Head of caudate nucleus (tissue), 42 donors: Measurements from ENCODE around the gene PAPSS1.
"Not testable (repeated sequence)": the region's sequence is repeated elsewhere in the genome, so short reads cannot be mapped to it uniquely, and the experiment has no call there.

Experiments used
- DNase-seq, 42 donors: peaks; one replicate each; pipeline versions ENCODE4 v3.0.0 to v3.0.0-alpha.2; 2020 to 2021; ENCODE audit warnings: mixed read lengths in 7 of 42
- intact Hi-C: fragments of 100-400 bp; cut with DNase I; formaldehyde crosslinking; loops from one replicate; pipeline ENCODE4 v1.15.0; 2022

Gene PAPSS1

DNA sequence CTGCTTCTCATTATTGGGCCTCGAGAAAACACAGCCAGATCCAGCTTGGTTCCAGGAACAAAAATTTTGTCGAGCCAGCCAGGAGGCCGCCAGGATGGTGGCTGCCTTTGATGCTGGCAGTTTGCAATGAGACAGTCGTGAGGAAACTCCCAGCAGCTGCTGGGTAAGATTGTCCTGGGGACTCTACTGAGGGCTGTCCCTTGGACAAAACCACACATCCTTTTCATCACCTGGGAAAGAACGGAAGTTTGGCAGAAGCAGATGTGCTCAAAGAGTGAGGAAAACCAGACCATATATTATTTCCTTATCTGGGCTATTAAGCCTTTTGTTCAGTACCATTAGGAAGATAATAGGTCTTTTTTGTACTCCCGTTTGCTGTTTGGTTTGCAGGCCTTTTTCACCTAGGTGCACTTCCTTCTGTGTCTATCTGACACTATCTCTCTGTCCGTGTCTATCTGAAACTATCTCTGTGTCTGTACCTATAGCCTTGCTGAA is 13.4 kb upstream of the PAPSS1 start:
- intact Hi-C loops: no loop called here
- no peak for DNase-seq

DNA sequence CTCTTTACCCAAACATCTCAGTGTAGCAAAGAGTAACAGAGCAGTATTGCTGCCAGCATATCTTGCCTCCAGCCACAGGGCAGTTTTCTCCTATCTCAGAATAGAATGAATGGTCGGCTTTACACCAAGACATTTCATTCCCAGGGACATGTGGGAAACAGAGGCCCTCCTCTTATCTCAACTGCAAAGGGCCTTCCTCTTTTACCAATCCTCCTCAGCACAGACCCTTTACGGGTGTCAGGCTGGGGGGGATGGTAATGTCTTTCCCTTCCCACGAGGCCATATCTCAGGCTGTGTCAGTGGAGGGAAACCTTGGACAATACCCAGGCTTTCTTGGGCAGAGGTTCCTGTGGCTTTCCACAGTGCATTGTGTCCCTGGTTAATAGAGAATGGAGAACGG is 9.0 kb upstream of the PAPSS1 start:
- intact Hi-C loops, DNase-seq: not testable (repeated sequence)

DNA sequence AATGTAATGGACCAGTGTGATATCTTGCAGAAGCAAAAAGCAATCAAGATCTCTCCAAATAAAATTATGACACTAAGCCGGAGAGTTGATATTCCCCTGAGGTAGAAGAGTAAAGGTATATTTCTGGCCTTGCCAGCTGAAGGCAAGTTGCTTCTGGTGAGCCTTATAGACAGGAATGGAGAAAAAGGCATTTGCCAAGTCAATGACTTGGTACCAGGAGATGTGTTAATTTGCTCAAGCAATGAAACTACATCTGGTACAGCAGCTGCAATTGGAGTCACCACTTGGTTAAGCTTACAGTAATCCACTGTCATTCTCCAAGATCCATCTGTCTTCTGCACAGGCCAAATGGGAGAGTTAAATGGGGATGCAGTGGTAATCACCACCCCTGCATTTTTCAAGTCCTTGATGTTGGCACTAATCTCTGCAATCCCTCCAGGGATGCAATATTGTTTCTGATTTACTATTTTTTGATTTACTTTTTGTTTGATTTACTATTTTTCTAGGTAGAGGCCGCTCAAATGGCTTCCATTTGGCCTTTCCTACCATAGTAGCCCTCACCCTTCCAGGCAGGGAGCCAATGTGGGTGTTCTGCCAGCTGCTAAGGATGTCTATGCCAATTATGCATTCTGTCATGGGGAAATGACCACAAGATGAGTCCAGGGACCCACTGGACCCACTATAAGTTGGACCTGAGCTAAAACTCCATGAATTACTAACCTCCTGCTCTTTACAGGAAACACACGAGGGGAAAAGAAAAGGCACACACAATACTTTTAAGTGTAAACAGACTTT is 6.3 kb upstream of the PAPSS1 start:
- DNase-seq, intact Hi-C loops: not testable (repeated sequence)

DNA sequence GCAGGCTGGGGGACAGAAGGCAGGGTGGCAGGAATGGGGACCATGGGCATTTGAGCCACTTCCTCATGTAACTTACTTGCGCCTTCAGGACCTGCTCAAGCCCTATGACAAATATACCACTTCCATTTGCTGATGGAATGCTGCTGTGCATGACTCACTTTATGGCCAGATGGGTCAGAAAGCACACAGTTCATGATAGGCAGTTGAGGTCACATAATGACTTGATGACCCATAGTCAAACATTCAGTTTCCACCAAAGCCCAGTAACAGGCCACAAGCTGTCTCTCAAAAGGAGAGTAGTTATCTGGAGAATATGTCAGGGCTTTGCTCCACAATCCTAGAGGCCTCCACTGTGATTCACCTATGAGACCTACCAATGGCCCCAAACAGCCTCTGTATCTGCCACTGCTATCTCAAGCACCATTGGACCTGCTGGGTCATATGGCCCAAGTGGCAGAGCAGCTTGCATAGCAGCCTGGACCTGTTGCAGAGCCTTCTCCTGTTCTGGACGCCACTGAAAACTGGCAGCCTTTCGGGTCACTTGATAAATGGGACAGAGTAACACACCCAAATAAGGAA is 5.3 kb upstream of the PAPSS1 start:
- intact Hi-C loops: no loop called here
- DNase-seq: no peak

DNA sequence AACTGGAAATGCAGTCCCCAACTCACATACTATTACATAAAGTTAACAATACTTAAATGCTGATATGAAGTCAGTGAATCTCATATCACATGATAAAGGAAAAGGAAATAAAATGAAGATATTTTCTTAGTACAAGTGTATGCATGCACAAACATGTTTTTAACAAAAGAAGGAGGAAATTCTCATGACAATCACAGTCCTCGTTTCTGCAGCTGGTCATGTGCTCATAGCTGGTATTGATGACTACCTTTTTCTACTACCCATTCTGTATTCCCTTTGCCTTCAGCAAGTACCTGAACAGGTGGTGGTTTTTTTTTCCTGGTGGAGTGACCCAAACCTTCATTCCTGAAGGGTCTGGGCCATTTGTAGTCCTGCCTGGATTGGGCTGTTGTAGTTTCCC is 3.3 kb upstream of the PAPSS1 start:
- DNase-seq, intact Hi-C loops: not testable (repeated sequence)

DNA sequence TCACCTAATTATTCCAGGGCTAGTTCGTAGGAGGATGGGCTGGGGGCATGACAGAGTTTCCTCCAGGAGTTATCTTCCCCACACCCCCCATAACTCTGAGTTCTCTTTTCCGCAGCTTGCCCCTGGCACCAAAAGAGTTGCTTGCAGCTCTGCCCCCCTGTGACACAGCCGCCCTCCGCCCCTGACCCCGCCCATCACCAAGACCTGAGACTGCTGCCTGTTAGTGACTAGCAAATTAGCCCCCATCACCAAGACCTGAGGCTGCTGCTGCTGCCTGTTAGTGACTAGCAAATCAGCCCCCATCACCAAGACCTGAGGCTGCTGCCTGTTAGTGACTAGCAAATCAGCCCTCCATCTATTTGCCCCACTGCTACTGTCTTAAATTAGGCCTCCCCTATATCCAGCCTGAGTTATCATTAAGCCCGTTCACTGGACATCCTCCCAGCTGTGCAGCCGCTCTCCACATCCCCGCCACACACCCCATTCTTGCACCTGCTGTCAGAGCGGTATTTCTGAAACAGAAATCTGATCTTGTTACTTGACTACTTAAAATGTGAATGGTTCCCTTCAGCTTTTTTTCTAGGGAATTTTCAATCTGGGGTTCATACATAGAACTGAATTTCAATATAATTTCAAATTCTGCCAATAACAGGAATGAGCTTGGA is 1.5 kb upstream of the PAPSS1 start:
- intact Hi-C loops: no loop called here
- DNase-seq: peak in 21 of 42 donors; percentile 3 to 49 (median 21)

DNA sequence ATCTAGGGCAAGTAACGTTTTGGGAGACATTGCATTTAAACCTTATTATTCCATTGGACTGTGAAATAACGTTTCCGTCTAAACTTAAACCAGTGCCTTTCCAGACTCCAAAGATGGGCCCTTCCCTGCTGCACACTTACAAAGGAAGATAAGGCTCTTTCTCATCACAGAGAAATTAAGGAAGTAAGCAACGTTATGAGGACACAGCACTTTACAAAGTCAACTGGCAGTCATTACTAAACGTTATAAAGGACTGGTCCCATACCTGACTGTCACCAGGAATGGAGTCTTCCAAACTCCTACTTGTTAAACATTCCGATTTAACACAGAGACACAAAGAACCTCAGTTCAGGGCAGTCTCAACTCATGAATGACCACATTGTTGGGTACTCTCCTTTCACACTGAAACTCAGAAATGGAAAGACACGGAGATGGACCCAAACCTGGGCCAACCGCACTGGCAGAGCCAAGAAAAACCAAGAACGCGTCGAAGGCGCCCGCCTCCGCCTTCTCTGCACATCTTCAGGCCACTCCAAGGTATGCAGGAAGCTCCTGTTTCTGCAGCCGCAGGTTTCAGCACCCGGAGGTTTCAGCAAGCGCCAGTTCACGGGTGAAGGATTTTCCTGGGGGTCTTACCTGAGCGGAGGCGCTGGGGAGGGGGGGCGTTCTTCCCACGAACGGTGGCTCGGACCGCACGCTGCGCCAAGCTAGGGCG is 670 bp downstream of the PAPSS1 start:
- intact Hi-C loops: no loop called here
- DNase-seq: peak in 4 of 42 donors; percentile 23 to 39 (median 28)

DNA sequence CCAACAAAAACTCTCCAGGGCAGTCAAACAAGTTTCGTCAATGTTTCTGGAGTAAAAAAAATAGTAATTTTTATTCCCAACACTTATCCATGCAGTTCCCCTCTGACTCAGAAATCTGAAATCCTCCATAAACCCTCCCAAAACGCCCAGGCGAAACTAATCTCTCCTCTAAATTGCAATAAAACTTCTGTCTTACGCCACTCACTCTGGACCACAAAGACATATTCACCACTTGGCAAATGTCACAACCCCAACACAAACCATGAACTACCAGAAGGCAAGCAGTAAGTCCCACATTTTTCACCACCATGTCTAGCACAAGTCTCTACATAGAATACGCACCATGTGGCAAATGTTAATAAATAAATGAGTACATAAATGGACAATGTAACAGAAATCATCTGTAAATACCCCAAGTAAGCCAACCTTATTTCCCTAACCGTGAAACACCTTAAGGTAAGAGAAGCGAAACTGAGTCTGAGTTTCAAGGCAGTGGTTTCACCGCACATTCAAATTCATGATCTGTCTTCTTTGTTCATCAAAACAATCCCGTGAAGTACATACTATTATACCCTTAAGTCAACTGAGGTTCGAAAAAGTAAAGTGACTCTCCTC is 1.6 kb downstream of the PAPSS1 start:
- intact Hi-C loops: no loop called here
- DNase-seq: no peak

DNA sequence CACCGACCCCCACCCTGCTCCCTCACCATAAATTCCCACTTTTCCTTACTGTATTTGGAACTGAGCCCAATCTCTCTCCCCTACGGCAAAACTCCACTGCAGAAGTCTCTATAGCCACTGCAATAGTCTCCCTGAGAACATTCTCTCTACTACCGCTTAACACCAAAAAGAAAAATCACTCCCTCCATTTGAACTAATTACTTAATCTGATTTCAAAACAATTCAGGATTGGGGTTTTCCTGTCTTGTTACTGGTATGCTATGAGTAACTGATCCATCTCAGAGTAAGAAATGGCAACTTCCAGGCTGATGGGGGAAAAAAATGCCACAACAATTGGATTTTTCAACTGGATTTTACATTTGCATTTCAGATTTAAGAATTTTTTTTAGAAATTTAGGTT is 5.8 kb downstream of the PAPSS1 start:
- intact Hi-C loops: no loop called here

DNA sequence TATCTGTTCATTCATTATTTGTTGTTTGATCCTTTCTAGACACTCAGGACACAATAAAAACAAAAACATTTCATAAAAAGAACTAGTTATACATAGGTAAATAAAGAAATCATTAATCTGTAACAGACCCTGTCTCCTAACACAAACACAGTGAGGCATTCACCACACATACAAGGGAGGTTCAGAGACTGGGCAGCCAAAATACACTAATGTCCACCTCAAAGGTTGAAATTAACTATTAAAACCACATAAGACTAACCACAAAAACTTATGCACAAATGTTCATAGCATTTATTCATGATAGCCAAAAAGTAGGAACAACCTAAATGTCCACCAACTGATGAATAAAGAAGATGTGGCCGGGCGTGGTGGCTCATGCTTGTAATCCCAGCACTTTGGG is 7.8 kb downstream of the PAPSS1 start:
- intact Hi-C loops: no loop called here

More for the DNA sequence above, 5.8 kb downstream of the PAPSS1 start:
- DNase-seq: no peak

DNA sequence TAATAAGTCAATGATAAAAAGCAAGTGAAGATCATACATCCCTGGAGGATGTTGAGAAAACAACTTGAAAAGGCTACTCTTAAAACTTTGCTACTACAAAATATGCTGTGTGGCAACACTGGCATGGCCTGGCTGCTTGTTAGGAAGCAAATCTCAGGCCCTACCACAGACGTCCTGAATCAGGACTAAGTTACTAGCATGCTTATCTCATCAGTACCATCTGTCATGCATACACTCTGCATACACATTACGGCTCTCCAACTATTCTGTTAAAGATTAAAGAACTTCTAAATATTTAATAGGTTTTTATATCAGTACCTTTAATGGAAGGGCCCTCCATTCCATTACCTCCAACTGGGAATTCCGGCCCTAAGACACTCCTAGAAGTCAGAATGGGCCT is 8.2 kb downstream of the PAPSS1 start:
- intact Hi-C loops: no loop called here
- no peak for DNase-seq

More for the DNA sequence above, 7.8 kb downstream of the PAPSS1 start:
- no peak for DNase-seq

DNA sequence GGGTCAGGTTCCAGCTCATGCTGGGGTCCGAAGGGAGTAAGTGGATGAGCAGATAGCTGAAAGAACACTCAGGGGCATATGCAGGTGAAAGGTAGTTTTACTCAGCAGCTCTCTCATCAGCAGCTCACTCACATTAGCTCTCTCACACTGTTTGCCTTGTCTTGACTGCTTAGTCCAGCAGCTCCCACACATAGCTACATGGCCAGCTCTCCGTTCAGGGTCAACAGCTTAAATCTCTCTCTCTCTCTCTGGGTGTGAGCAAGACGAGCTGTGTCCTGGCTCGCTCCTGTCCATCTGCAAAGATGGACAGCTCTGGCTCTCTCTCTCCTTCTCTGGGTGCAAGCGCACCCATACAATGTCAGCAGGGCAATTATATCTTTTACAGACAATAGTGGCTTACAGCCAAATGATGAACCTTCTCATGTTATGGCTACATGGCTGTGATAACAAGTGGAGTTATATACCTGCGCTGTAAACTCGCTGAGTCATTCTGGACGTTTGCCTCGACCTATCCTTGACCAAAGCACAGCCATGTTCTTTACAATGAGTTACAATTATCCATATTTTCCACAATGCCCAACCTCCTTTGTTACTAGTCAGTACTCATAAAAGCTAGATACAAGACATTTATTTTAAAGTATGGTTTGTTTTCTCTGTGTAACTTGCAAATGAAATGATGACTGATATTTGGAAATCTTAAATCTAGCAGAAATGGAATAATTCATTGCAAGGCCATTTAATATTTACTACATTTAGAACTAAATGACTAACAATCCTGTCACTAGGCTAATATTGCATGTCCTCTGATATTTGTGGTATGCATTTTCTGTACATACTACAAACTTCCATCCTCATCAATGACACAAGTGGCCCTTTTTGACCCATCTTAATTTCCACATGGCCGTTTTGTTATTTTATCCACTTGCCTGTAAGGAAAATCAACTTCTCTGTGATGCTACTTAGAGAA is 9.3 kb downstream of the PAPSS1 start:
- intact Hi-C loops: no loop called here
- no peak for DNase-seq

DNA sequence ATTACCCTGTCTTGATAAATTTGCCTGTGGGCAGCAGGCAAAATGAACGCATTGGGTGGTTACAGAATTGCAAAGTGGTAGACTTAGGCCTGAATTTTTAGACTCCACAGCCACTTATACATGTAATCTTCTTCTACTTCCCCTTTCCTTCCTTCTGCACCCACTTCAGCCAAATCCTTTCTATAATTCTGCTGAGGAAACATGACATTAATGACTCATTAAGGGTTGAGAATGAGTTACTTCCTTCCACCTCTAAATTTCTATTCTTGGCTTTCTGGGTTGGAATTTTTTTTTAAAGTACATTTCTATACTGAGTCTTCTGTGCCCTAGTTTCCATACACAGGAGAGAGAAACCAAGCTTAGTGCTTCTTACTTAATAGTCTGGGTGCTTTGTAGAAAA is 10.1 kb downstream of the PAPSS1 start:
- intact Hi-C loops: no loop called here
- no peak for DNase-seq

DNA sequence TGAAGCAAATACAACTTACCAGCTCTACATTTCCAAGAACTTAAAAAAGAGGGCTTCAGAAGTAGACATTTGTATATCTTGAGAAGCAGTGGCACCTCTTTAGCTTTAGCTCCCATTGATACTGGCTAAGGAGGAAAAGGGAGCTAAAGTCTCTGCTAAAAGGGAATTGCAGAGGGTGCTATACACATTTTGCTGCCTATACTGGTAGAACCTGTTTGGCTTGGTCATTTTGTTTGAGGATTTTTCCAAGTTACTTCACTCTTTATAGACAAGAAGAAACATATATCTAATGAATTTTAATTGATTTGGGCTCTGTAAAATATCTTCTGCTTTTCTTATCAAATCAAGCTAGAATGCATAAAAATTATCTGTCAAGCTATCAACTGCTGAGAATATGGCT is 11.8 kb downstream of the PAPSS1 start:
- no peak for DNase-seq
- intact Hi-C loops: no loop called here

DNA sequence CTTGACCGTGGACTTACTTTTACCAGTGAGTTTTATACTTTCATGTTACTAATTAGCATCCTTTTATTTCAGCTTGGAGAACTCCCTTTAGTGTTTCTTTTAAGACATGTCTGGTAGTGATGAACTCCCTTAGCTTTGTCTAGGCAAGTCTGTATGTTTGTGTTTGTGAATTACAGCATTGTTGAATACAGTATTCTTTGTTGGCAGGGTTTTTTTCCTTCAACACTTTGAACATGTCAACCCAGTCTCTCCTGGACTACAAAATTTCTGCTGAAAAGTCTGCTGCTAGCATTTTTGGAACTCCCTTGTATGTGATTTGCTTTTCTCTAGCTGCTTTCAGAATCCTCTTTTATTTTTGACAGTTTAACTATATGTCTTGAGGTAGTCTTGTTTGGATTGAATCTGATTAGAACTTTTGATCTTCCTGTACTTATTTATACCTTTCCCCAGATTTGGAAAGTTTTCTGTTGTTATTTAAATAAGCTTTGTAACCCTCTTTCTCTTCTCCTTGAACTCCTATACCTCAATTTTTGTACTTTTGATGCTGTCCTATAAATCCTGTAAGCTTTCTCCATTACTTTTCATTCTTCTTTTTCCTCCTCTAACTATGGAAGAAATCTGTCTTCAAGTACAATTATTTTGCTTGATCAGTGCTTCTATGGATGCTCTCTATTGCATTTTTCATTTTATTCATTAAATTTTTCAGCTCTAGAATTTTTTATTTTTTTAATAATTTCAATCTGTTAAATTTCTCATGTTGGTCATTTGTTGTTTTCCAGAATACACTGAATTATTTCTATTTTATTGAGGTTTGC is 14.1 kb downstream of the PAPSS1 start:
- DNase-seq: no peak
- intact Hi-C loops: no loop called here

DNA sequence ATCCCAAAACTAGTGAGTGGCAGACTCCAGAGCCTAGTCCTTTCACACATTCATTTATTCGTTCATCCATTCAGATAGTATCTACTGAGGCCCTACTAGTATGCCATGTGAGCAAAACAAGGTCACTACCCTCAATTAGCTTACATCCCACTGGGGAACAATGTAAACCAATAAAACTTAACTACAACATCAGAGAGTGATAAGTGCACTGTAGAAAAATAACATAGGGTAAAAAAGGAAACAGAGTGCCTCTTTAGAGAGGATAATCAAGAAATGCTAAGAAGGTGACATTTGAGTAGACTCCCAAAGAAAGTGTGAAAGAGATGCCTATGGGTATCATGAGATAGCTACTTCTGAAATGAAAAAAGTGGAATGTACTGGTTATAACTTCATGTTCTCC is 18.5 kb downstream of the PAPSS1 start:
- DNase-seq: no peak
- intact Hi-C loops: no loop called here
